SJSA1 (cell line): ENCODE data around the gene HSF4. TPM values are rescaled to one million over a fixed set of nuclear protein-coding genes. Genes with fewer than 3 reads are reported as not detected.

Experiments used
- DNase-seq, 2 experiments: peaks; one replicate each; pipeline ENCODE4 v3.0.0-alpha.2; 2015 to 2020; ENCODE audit warnings: low spot score in 2 of 2, low read depth in 1 of 2
- H3K27ac ChIP-seq: fragments of 250-450 bp; sonication (Bioruptor Pico); 2 replicates; pipeline ENCODE4 v1.5.1; 2020; ENCODE audit warnings: mild to moderate bottlenecking, moderate library complexity
- H3K27me3 ChIP-seq: fragments of 250-450 bp; sonication (Bioruptor Pico); replicated peaks from 2 replicates; pipeline ENCODE4 v1.5.1; 2020; ENCODE audit warnings: mild to moderate bottlenecking, moderate library complexity
- H3K36me3 ChIP-seq: fragments of 250-450 bp; sonication (Bioruptor Pico); 2 replicates; pipeline ENCODE4 v1.5.1; 2020; ENCODE audit warnings: mild to moderate bottlenecking
- H3K4me1 ChIP-seq: fragments of 250-450 bp; sonication (Bioruptor Pico); replicated peaks from 2 replicates; pipeline ENCODE4 v1.6.1; 2021; ENCODE audit warnings: mild to moderate bottlenecking
- H3K4me3 ChIP-seq: fragments of 250-450 bp; sonication (Bioruptor Pico); 2 replicates; pipeline ENCODE4 v1.5.1; 2020; ENCODE audit warnings: mild to moderate bottlenecking
- H3K9me3 ChIP-seq: fragments of 250-450 bp; sonication (Bioruptor Pico); replicated peaks from 2 replicates; pipeline ENCODE4 v1.5.1; 2020; ENCODE audit warnings: mild to moderate bottlenecking
- total RNA-seq: library from RNA; depleted of rRNA; stranded (reverse); fragments of >200 nt; shearing (Covaris generic); gene quantifications from 2 replicates; pipeline ENCODE4 v1.2.3, GENCODE V29; 2014; rRNA removed

The HSF4 gene
- total RNA-seq, 1 experiment from 2014 or later, result 12.8 TPM

GRCh38 chr16:67212766-67213165 is 48.2 kb downstream of the HSF4 start:
- Histone ChIP-seq H3K27ac (no peak overlapping the region), H3K27me3 (no peaks in the 10 kb centered on the region), H3K9me3 (no peaks in the 10 kb centered on the region), H3K4me3 (no peak overlapping the region), H3K4me1 (peaks cover 7% of the 10 kb centered on the region), H3K36me3 (no peaks in the 10 kb centered on the region)
- no peak for DNase-seq

- no peaks in the 10 kb centered on the region for H3K36me3 ChIP-seq
- H3K27ac ChIP-seq, result no peak overlapping the region
- no peak for DNase-seq
- H3K27me3 ChIP-seq, result no peaks in the 10 kb centered on the region
- no peak overlapping the region for H3K4me3 ChIP-seq
- H3K4me1 ChIP-seq, result peaks cover under 1% of the 10 kb centered on the region; the same call in 1 of the 2 replicates
- no peaks in the 10 kb centered on the region for H3K9me3 ChIP-seq
These were observed 48.9 kb downstream of the HSF4 start for GRCh38 chr16:67213197-67214019.

GRCh38 chr16:67215706-67216105 is 51.2 kb downstream of the HSF4 start:
- DNase-seq, result no peak
- Histone ChIP-seq H3K9me3 (no peaks in the 10 kb centered on the region), H3K4me1 (peaks cover 6% of the 10 kb centered on the region), H3K27ac (no peak overlapping the region), H3K36me3 (no peaks in the 10 kb centered on the region), H3K4me3 (no peak overlapping the region), H3K27me3 (no peaks in the 10 kb centered on the region)

GRCh38 chr16:67216612-67217490 is 52.3 kb downstream of the HSF4 start:
- H3K4me3 ChIP-seq, result no peak overlapping the region
- peaks cover 6% of the 10 kb centered on the region for H3K4me1 ChIP-seq
- DNase-seq, result no peak
- H3K36me3 ChIP-seq, result no peaks in the 10 kb centered on the region
- H3K9me3 ChIP-seq, result no peaks in the 10 kb centered on the region
- no peaks in the 10 kb centered on the region for H3K27me3 ChIP-seq
- H3K27ac ChIP-seq, result no peak overlapping the region

Other genes with a start within 250 kb of the HSF4 start
- gene CDH16, start 245.9 kb upstream of the HSF4 start, total RNA-seq, result not detected in 2 replicates
- gene RRAD, start 239.2 kb upstream of the HSF4 start, total RNA-seq, result 0.16 and 0.39 TPM in 2 replicates
- 93.0 and 149 TPM in 2 replicates for gene CIAO2B, start 230.3 kb upstream of the HSF4 start, total RNA-seq
- gene CES2, start 229.2 kb upstream of the HSF4 start, total RNA-seq, result 15.6 and 21.9 TPM in 2 replicates
- gene CES3, start 203.5 kb upstream of the HSF4 start, total RNA-seq, result not detected in 2 replicates
- not detected in 2 replicates for gene CES4A, start 176.2 kb upstream of the HSF4 start, total RNA-seq
- 170 and 181 TPM in 2 replicates for gene CBFB, start 135.6 kb upstream of the HSF4 start, total RNA-seq
- 18.7 and 28.8 TPM in 2 replicates for gene PHAF1, start 54.8 kb upstream of the HSF4 start, total RNA-seq
- gene B3GNT9, start 13.7 kb upstream of the HSF4 start, total RNA-seq, result 34.5 and 36.1 TPM in 2 replicates
- gene TRADD, start 4.8 kb upstream of the HSF4 start, total RNA-seq, result 25.5 and 46.7 TPM in 2 replicates
- gene FBXL8, start 4.8 kb upstream of the HSF4 start, total RNA-seq, result 11.7 and 24.2 TPM in 2 replicates
- 24.1 and 29.7 TPM in 2 replicates for gene NOL3, start 5.8 kb downstream of the HSF4 start, total RNA-seq
- gene MATCAP1, start 19.2 kb downstream of the HSF4 start, total RNA-seq, result 8.1 and 11.3 TPM in 2 replicates
- gene EXOC3L1, start 25.4 kb downstream of the HSF4 start, total RNA-seq, result not detected in 2 replicates
- gene E2F4, start 27.4 kb downstream of the HSF4 start, total RNA-seq, result 77.0 and 93.8 TPM in 2 replicates
- gene ELMO3, start 34.4 kb downstream of the HSF4 start, total RNA-seq, result 0.72 and 1.1 TPM in 2 replicates
- 38.7 and 38.9 TPM in 2 replicates for gene TMEM208, start 62.4 kb downstream of the HSF4 start, total RNA-seq
- gene FHOD1, start 82.7 kb downstream of the HSF4 start, total RNA-seq, result 15.8 and 18.5 TPM in 2 replicates
- 1.2 and 1.6 TPM in 2 replicates for gene SLC9A5, start 84.2 kb downstream of the HSF4 start, total RNA-seq
- 5.0 and 15.1 TPM in 2 replicates for gene PLEKHG4, start 114.8 kb downstream of the HSF4 start, total RNA-seq
- gene KCTD19, start 162.0 kb downstream of the HSF4 start, total RNA-seq, result 0.03 TPM in 1 of 2 replicates, not detected in the other
- not detected in 2 replicates for gene LRRC36, start 162.1 kb downstream of the HSF4 start, total RNA-seq
- gene TPPP3, start 228.8 kb downstream of the HSF4 start, total RNA-seq, result not detected in 2 replicates